Ascending aorta (tissue), 2 donors: Measurements from ENCODE around the gene PLCL2. TPM values are rescaled to one million over a fixed set of nuclear protein-coding genes. Genes with fewer than 3 reads are reported as not detected.

ENCODE experiments used
- DNase-seq, 2 donors: peaks; one replicate each; pipeline ENCODE4 v3.0.0-alpha.2; 2019; ENCODE audit warnings: low spot score in 2 of 2
- H3K27ac ChIP-seq, 2 donors: fragments of 200-600 bp; sonication (generic); one replicate each; pipeline ENCODE4 v1.5.1; 2016 to 2017; ENCODE audit warnings: mild to moderate bottlenecking in 1 of 2
- H3K27me3 ChIP-seq: fragments of 200-600 bp; sonication (generic); one replicate; pipeline ENCODE4 v1.5.1; 2017
- H3K36me3 ChIP-seq, 2 donors: fragments of 200-600 bp; sonication (generic); one replicate each; pipeline ENCODE4 v1.5.1; 2016
- H3K4me1 ChIP-seq, 2 donors: fragments of 200-600 bp; sonication (generic); one replicate each; pipeline ENCODE4 v1.5.1; 2016 to 2017; ENCODE audit warnings: mild to moderate bottlenecking in 1 of 2
- H3K4me3 ChIP-seq, 2 donors: fragments of 200-600 bp; sonication (generic); one replicate each; pipeline ENCODE4 v1.5.1; 2016 to 2017; ENCODE audit warnings: mild to moderate bottlenecking in 1 of 2
- H3K9me3 ChIP-seq, 2 donors: fragments of 200-600 bp; sonication (generic); one replicate each; pipeline ENCODE4 v1.5.1; 2016
- intact Hi-C: fragments of 100-400 bp; cut with DNase I; formaldehyde crosslinking; loops from one replicate; pipeline ENCODE4 v1.15.1; 2023
- total RNA-seq: library from RNA; depleted of rRNA; stranded (reverse); fragments of >200 nt; gene quantifications from one replicate; pipeline ENCODE4 v1.1.0, GENCODE V29; 2016
- TF ChIP-seq, protein P1 (sequence below), 3 experiments: fragments of 200-600 bp in 2 of 3; fragments of 450-650 bp in 1 of 3; sonication (generic) in 2 of 3; IDR thresholded peaks; one replicate each; pipeline ENCODE4 v1.5.1; 2016 to 2019; ENCODE audit warnings: antibody characterized with exemption in 3 of 3, mild to moderate bottlenecking in 1 of 3, moderate library complexity in 1 of 3

The PLCL2 gene
- total RNA-seq, 1 donor from 2014 or later, result 2.9 TPM

DNA sequence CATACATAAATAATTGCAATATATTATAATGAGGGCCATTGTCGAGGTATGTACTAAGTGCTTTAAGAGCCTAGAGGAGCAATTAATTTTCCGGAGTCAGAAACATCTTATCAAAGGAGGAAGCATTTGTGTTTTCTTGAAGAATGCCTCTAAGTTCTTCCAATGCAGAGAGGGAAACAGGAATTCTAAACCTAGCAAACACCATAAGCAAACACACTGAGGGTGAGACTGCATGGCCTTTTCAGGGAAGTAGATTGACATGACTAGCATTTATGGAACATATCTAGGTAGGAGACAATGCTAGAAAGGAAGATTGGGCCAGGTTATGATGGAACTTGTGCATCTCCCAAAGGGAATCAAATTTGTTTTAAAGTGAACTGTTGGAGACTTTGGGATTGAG, 7.2 kb upstream of the PLCL2 start:
- H3K36me3 ChIP-seq, result no peaks in the 10 kb centered on the region

DNA sequence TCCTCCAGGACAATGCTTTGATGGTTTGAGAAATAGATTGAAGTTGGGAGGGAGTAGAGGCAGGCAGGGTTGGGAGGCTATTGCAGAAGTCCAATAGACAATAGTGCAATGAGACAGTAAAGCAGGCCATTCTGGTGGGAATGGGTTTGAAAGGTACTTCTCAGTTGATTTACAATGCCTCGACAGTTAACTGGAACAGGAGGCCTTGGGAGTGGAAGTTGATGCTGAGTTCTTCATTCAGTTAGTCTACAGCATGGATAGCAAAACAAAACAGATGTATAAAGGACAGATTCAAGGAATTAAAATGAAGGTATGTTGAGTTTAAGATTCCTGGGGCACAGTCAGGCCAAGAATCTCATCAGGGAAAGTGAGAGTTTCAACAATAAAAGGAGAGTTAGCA, 6.8 kb upstream of the PLCL2 start:
- no peak overlapping the region for H3K4me3 ChIP-seq
- TF ChIP-seq, protein P1, sequence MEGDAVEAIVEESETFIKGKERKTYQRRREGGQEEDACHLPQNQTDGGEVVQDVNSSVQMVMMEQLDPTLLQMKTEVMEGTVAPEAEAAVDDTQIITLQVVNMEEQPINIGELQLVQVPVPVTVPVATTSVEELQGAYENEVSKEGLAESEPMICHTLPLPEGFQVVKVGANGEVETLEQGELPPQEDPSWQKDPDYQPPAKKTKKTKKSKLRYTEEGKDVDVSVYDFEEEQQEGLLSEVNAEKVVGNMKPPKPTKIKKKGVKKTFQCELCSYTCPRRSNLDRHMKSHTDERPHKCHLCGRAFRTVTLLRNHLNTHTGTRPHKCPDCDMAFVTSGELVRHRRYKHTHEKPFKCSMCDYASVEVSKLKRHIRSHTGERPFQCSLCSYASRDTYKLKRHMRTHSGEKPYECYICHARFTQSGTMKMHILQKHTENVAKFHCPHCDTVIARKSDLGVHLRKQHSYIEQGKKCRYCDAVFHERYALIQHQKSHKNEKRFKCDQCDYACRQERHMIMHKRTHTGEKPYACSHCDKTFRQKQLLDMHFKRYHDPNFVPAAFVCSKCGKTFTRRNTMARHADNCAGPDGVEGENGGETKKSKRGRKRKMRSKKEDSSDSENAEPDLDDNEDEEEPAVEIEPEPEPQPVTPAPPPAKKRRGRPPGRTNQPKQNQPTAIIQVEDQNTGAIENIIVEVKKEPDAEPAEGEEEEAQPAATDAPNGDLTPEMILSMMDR (IDR thresholded peaks at IDR 0.05), result no peak
- intact Hi-C loops, result no loop called here
- H3K9me3 ChIP-seq, result no peaks in the 10 kb centered on the region
- no peak for DNase-seq
- no peaks in the 10 kb centered on the region for H3K36me3 ChIP-seq
- H3K4me1 ChIP-seq, result peaks cover 0 to 5% of the 10 kb centered on the region in 2 donors
- H3K27ac ChIP-seq, result no peak overlapping the region
- H3K27me3 ChIP-seq, result no peaks in the 10 kb centered on the region

More for the DNA sequence above, 7.2 kb upstream of the PLCL2 start:
- no peak overlapping the region for H3K27ac ChIP-seq
- H3K4me1 ChIP-seq, result peaks cover 0 to under 1% of the 10 kb centered on the region in 2 donors
- H3K27me3 ChIP-seq, result no peaks in the 10 kb centered on the region
- TF ChIP-seq, protein P1 (IDR thresholded peaks at IDR 0.05), result no peak
- DNase-seq, result no peak
- H3K4me3 ChIP-seq, result no peak overlapping the region
- intact Hi-C loops, result no loop called here
- no peaks in the 10 kb centered on the region for H3K9me3 ChIP-seq

DNA sequence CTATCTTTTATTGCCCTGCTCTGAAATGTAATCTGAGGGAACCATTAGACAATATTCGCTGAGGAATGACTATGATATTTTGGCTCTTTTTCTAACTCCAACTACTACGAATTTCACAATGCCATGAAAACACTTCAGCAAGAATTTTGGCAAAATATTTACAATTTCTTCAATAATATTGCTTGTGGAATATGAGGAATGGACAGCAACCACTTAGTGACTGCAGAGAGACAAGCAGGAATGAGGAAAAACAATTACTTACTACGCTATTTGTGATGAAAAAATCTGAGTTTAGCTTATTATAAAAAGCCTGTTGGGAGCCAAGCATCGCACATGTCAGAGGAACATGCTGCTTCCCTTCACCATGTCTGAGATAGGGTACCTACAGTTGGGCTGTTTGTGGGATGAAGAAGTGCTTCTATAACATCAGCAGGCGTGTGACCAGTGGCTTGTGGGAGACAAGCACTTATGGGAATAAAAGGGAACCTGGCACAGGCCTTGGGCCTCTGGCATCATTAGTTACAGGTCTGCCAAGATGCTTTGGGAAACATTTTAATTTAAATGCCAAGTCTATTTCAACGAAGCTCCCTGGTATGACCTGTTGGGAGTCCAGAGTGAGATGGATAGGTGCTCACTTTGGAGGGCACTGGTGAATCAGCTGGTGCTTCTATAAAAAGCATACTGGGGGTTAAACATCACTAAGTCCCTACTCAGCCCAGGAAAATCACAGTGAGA, 2.7 kb upstream of the PLCL2 start:
- Histone ChIP-seq H3K4me3 (no peak overlapping the region), H3K36me3 (no peaks in the 10 kb centered on the region), H3K27me3 (no peaks in the 10 kb centered on the region), H3K27ac (peak overlapping the region; percentile 86 to 90), H3K4me1 (peaks cover 0 to 17% of the 10 kb centered on the region in 2 donors), H3K9me3 (no peaks in the 10 kb centered on the region)
- intact Hi-C loops, result loop anchor here (5.0 to 10.0 kb wide), 2 partner anchors 277 to 295 kb away; partner anchors contain the start of gene DAZL
- no peak for DNase-seq
- TF ChIP-seq, protein P1 (IDR thresholded peaks at IDR 0.05), result no peak

DNA sequence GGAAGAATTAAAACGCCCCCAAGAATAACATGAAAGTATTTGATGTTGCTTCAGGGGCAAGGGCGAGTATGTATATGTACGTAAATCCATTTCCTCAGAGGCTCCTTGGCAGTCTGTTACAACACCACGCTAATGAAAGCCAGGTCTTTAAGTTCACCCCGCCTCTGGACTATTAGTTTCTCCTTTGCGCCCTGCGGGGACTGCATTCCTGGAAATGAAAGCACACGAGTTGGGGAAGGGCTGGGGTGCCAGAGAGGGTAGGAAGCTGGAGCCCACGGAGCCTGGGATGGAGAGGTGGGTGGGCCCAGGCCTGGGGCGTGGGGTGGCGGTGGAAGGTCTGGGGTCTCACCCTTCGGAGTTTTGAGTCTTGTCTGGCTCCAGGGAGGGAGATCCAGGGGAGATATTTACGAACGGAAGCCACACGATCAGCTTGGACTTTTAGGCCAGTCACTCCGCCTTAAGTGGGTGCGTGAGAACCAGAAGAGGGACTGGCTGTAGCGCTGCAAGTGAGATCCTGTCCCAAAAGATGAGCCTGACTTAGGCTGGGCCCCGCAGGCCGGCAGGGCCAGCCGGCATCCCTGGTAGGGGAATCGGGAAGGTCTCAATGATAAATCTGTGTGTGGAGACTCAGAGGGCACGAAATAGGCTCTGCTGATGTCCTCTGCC, 1.6 kb upstream of the PLCL2 start:
- peak overlapping the region in 1 of 2 donors; percentile 84 for H3K4me3 ChIP-seq
- no peak for DNase-seq
- intact Hi-C loops, result loop anchor here (5.0 to 10.0 kb wide), 2 partner anchors 278 to 294 kb away; partner anchors contain the start of gene DAZL
- H3K27me3 ChIP-seq, result no peaks in the 10 kb centered on the region
- no peaks in the 10 kb centered on the region for H3K36me3 ChIP-seq
- TF ChIP-seq, protein P1 (IDR thresholded peaks at IDR 0.05), result no peak
- H3K27ac ChIP-seq, result peak overlapping the region; percentile 86 to 90
- peaks cover 0 to 17% of the 10 kb centered on the region in 2 donors for H3K4me1 ChIP-seq
- no peaks in the 10 kb centered on the region for H3K9me3 ChIP-seq

DNA sequence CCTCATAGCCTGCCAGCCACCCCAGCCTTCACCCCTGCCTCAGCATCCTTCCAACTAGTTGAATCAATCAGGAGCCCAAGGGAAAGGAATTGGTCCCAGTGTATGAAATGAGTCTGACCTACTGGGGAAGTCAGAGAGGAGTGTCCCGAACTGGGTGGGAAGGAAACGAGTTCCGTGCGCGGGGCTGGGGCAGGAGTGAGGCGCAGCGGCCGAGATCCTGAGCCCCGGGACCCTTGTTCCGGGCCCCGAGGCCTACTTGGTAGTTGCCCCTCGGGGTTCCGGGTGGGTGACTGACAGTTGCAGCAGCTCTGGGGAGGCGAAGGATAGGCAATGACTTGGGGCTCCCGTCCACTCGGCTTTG, 1.1 kb upstream of the PLCL2 start:
- Histone ChIP-seq H3K36me3 (no peaks in the 10 kb centered on the region), H3K27me3 (no peaks in the 10 kb centered on the region), H3K4me3 (peak overlapping the region; percentile 84 to 95), H3K27ac (peak overlapping the region; percentile 86 to 90), H3K9me3 (no peaks in the 10 kb centered on the region), H3K4me1 (peaks cover 0 to 17% of the 10 kb centered on the region in 2 donors)
- intact Hi-C loops, result loop anchor here (2.0 to 10.0 kb wide), 3 partner anchors 279 to 349 kb away; partner anchors contain the start of gene DAZL
- TF ChIP-seq, protein P1 (IDR thresholded peaks at IDR 0.05), result no peak
- DNase-seq, result no peak
